GM23338 (cell line): ENCODE data around the gene FREY1. TPM values are rescaled to one million over a fixed set of nuclear protein-coding genes. Genes with fewer than 3 reads are reported as not detected.
A peak's percentile ranks its signal among the peaks of the same experiment; 100 is the strongest.

Experiments used
- ATAC-seq: fragments of 200-7000 bp; cut with Tn5 transposase; 3 replicates; pipeline ENCODE4 v1.9.1; 2020
- DNase-seq: peaks from one replicate; pipeline ENCODE4 v3.0.0-alpha.2; 2015; ENCODE audit warnings: low spot score
- H2AFZ ChIP-seq: fragments of 200-600 bp; sonication (generic); 2 replicates; pipeline ENCODE4 v1.8.0; 2016; ENCODE audit warnings: antibody characterized with exemption, mild to moderate bottlenecking, moderate library complexity
- H3F3A ChIP-seq: fragments of 200-600 bp; sonication (generic); replicated peaks from 2 replicates; pipeline ENCODE4 v1.8.0; 2017; ENCODE audit warnings: antibody characterized with exemption, mixed run types, low read depth
- H3K27ac ChIP-seq: fragments of 200-600 bp; sonication (generic); 2 replicates; pipeline ENCODE4 v1.6.1; 2016; ENCODE audit warnings: low read depth
- H3K27me3 ChIP-seq: fragments of 200-600 bp; sonication (generic); 2 replicates; pipeline ENCODE4 v1.8.0; 2016; ENCODE audit warnings: mild to moderate bottlenecking, mixed run types, moderate library complexity; ENCODE audit not compliant: insufficient read depth
- H3K36me3 ChIP-seq: fragments of 200-600 bp; sonication (generic); 2 replicates; pipeline ENCODE4 v1.8.0; 2016; ENCODE audit warnings: mild to moderate bottlenecking; ENCODE audit not compliant: insufficient read depth
- H3K4me1 ChIP-seq: fragments of 200-600 bp; sonication (generic); 2 replicates; pipeline ENCODE4 v1.8.0; 2016; ENCODE audit warnings: mild to moderate bottlenecking, moderate library complexity; ENCODE audit not compliant: insufficient read depth
- H3K4me2 ChIP-seq: fragments of 200-600 bp; sonication (generic); 2 replicates; pipeline ENCODE4 v1.7.1; 2017; ENCODE audit warnings: mixed run types
- H3K4me3 ChIP-seq: fragments of 200-600 bp; sonication (generic); 2 replicates; pipeline ENCODE4 v1.6.1; 2016; ENCODE audit warnings: mixed run types
- H3K79me2 ChIP-seq: fragments of 200-600 bp; sonication (generic); replicated peaks from 2 replicates; pipeline ENCODE4 v1.8.0; 2017; ENCODE audit warnings: mild to moderate bottlenecking; ENCODE audit not compliant: insufficient read depth
- H3K9me2 ChIP-seq: fragments of 200-600 bp; sonication (generic); 2 replicates; pipeline ENCODE4 v1.8.0; 2017; ENCODE audit not compliant: insufficient read depth
- H4K20me1 ChIP-seq: fragments of 200-600 bp; sonication (generic); replicated peaks from 2 replicates; pipeline ENCODE4 v1.8.0; 2017; ENCODE audit warnings: mild to moderate bottlenecking; ENCODE audit not compliant: insufficient read depth
- H3K27ac Mint-ChIP-seq: 2 replicates; pipeline ENCODE4 v1.8.0; 2020; ENCODE audit warnings: inconsistent platforms, mild to moderate bottlenecking, moderate library complexity, mixed read lengths
- H3K27me3 Mint-ChIP-seq: 3 replicates; pipeline ENCODE4 v1.8.0; 2022; ENCODE audit warnings: low read depth, mild to moderate bottlenecking, moderate library complexity, mixed read lengths, inconsistent platforms; ENCODE audit not compliant: insufficient read depth, poor library complexity
- H3K36me3 Mint-ChIP-seq: 3 replicates; pipeline ENCODE4 v1.8.0; 2021; ENCODE audit warnings: low read depth, mild to moderate bottlenecking, inconsistent platforms, moderate library complexity, mixed read lengths
- H3K4me1 Mint-ChIP-seq: 3 replicates; pipeline ENCODE4 v1.8.0; 2020; ENCODE audit warnings: mild to moderate bottlenecking, inconsistent platforms, mixed read lengths
- H3K4me3 Mint-ChIP-seq: 3 replicates; pipeline ENCODE4 v1.8.0; 2021; ENCODE audit warnings: moderate library complexity, mild to moderate bottlenecking, inconsistent platforms, mixed read lengths
- H3K9me3 Mint-ChIP-seq: 3 replicates; pipeline ENCODE4 v1.8.0; 2020; ENCODE audit warnings: moderate library complexity, mild to moderate bottlenecking, inconsistent platforms, mixed read lengths
- CREB1 ChIP-seq: fragments of 250-450 bp; sonication (Bioruptor Pico); IDR thresholded peaks from 2 replicates; pipeline ENCODE4 v1.5.0; 2020; ENCODE audit warnings: low read depth, mild to moderate bottlenecking, moderate library complexity
- EZH2 ChIP-seq: fragments of 200-600 bp; sonication (generic); IDR thresholded peaks from one replicate; pipeline ENCODE4 v1.8.0; 2017; ENCODE audit warnings: antibody characterized with exemption, mild to moderate bottlenecking, low read depth; ENCODE audit not compliant: unreplicated experiment
- NANOG ChIP-seq: IDR thresholded peaks from 2 replicates; pipeline ENCODE4 v1.6.1; 2016; ENCODE audit warnings: antibody characterized with exemption, borderline replicate concordance
- STAT1 ChIP-seq: IDR thresholded peaks from one replicate; pipeline ENCODE4 v1.6.1; 2016; ENCODE audit warnings: antibody characterized with exemption; ENCODE audit not compliant: unreplicated experiment
- polyA plus RNA-seq: library from polyadenylated mRNA; unstranded; fragments of >200 nt; fragmentation: Nextera tagmentation; extraction: Ambion mirVana; gene quantifications from 2 replicates; pipeline ENCODE4 v1.2.1, GENCODE V29; 2016
- total RNA-seq: library from RNA; depleted of rRNA; stranded (reverse); fragments of >200 nt; shearing (Covaris generic); gene quantifications from 2 replicates; pipeline ENCODE4 v1.2.3, GENCODE V29; 2014
- TF ChIP-seq, protein P1 (sequence below): fragments of 250-450 bp; sonication (Bioruptor Pico); IDR thresholded peaks from 2 replicates; pipeline ENCODE4 v1.5.0; 2020; ENCODE audit warnings: mild to moderate bottlenecking, moderate library complexity
- TF ChIP-seq, protein P2 (sequence below), 2 experiments: fragments of 200-600 bp in 1 of 2; sonication (generic) in 1 of 2; conservative IDR thresholded peaks; 2 replicates each; pipeline versions ENCODE4 v1.5.1 to v1.6.1; 2016 to 2017; ENCODE audit warnings: antibody characterized with exemption in 2 of 2, low read depth in 2 of 2, mild to moderate bottlenecking in 2 of 2, moderate library complexity in 1 of 2
- TF ChIP-seq, protein P3 (sequence below): IDR thresholded peaks from one replicate; pipeline ENCODE4 v1.6.1; 2018; ENCODE audit warnings: antibody characterized with exemption; ENCODE audit not compliant: unreplicated experiment
- TF ChIP-seq, protein P4 (sequence below): IDR thresholded peaks from 2 replicates; pipeline ENCODE4 v1.6.1; 2016; ENCODE audit warnings: antibody characterized with exemption

Gene FREY1
- total and polyA plus RNA-seq, 2 experiments from 2014 or later = 1.1 TPM; not detected in 1

DNA sequence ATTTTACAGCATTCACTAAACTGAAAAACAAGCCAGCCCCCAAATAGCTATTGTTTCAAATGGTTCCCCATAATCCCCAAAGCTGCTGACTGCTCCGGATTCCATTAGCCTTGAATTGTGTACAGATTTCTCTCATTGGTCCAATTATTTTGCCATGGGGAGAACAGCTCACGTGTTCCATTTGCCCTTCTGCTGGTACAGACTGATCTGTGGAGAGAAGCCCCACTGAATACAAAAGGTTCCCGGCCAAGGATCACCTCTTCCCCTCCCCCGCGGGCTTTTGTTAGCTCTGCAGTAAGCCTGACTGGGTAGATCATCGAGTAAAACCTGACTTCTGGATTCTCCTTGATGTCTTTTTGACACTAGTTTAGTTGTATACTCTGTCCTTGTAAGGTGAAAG is 30.7 kb downstream of the FREY1 start:
- no peak overlapping the region for H3K27ac Mint-ChIP-seq
- peak; percentile 68 for DNase-seq
- no peaks in the 10 kb centered on the region for H3K79me2 ChIP-seq

More for the DNA sequence above, 30.7 kb downstream of the FREY1 start:
- no peak overlapping the region for H2AFZ ChIP-seq
- H3K4me1 Mint-ChIP-seq = peaks cover 27% of the 10 kb centered on the region
- no peaks in the 10 kb centered on the region for H3K36me3 ChIP-seq
- H3K9me2 ChIP-seq = no peaks in the 10 kb centered on the region
- peaks cover under 1% of the 10 kb centered on the region; the same call in 1 of the 3 replicates for H3K36me3 Mint-ChIP-seq
- H3K27me3 ChIP-seq = no peaks in the 10 kb centered on the region
- H3K4me1 ChIP-seq = peaks cover 19% of the 10 kb centered on the region
- peaks cover 4% of the 10 kb centered on the region; the same call in 1 of the 2 replicates for H3F3A ChIP-seq
- peak; percentile 62 for ATAC-seq
- no peak overlapping the region for H3K4me3 Mint-ChIP-seq
- H4K20me1 ChIP-seq = no peaks in the 10 kb centered on the region
- peaks cover 6% of the 10 kb centered on the region for H3K27me3 Mint-ChIP-seq
- no peak overlapping the region for H3K4me3 ChIP-seq
- no peak overlapping the region for H3K27ac ChIP-seq
- H3K9me3 Mint-ChIP-seq = no peaks in the 10 kb centered on the region
- no peak for TF ChIP-seq CREB1 (CRISPR knock-in tag)
- TF ChIP-seq NANOG = no peak
- TF ChIP-seq STAT1 = no peak
- TF ChIP-seq, protein P1, sequence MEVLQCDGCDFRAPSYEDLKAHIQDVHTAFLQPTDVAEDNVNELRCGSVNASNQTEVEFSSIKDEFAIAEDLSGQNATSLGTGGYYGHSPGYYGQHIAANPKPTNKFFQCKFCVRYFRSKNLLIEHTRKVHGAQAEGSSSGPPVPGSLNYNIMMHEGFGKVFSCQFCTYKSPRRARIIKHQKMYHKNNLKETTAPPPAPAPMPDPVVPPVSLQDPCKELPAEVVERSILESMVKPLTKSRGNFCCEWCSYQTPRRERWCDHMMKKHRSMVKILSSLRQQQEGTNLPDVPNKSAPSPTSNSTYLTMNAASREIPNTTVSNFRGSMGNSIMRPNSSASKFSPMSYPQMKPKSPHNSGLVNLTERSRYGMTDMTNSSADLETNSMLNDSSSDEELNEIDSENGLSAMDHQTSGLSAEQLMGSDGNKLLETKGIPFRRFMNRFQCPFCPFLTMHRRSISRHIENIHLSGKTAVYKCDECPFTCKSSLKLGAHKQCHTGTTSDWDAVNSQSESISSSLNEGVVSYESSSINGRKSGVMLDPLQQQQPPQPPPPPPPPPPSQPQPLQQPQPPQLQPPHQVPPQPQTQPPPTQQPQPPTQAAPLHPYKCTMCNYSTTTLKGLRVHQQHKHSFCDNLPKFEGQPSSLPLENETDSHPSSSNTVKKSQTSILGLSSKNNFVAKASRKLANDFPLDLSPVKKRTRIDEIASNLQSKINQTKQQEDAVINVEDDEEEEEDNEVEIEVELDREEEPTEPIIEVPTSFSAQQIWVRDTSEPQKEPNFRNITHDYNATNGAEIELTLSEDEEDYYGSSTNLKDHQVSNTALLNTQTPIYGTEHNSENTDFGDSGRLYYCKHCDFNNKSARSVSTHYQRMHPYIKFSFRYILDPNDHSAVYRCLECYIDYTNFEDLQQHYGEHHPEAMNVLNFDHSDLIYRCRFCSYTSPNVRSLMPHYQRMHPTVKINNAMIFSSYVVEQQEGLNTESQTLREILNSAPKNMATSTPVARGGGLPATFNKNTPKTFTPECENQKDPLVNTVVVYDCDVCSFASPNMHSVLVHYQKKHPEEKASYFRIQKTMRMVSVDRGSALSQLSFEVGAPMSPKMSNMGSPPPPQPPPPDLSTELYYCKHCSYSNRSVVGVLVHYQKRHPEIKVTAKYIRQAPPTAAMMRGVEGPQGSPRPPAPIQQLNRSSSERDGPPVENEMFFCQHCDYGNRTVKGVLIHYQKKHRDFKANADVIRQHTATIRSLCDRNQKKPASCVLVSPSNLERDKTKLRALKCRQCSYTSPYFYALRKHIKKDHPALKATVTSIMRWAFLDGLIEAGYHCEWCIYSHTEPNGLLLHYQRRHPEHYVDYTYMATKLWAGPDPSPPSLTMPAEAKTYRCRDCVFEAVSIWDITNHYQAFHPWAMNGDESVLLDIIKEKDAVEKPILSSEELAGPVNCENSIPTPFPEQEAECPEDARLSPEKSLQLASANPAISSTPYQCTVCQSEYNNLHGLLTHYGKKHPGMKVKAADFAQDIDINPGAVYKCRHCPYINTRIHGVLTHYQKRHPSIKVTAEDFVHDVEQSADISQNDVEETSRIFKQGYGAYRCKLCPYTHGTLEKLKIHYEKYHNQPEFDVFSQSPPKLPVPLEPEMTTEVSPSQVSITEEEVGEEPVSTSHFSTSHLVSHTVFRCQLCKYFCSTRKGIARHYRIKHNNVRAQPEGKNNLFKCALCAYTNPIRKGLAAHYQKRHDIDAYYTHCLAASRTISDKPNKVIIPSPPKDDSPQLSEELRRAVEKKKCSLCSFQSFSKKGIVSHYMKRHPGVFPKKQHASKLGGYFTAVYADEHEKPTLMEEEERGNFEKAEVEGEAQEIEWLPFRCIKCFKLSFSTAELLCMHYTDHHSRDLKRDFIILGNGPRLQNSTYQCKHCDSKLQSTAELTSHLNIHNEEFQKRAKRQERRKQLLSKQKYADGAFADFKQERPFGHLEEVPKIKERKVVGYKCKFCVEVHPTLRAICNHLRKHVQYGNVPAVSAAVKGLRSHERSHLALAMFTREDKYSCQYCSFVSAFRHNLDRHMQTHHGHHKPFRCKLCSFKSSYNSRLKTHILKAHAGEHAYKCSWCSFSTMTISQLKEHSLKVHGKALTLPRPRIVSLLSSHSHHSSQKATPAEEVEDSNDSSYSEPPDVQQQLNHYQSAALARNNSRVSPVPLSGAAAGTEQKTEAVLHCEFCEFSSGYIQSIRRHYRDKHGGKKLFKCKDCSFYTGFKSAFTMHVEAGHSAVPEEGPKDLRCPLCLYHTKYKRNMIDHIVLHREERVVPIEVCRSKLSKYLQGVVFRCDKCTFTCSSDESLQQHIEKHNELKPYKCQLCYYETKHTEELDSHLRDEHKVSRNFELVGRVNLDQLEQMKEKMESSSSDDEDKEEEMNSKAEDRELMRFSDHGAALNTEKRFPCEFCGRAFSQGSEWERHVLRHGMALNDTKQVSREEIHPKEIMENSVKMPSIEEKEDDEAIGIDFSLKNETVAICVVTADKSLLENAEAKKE (CRISPR knock-in tag) = no peak
- TF ChIP-seq, protein P2, sequence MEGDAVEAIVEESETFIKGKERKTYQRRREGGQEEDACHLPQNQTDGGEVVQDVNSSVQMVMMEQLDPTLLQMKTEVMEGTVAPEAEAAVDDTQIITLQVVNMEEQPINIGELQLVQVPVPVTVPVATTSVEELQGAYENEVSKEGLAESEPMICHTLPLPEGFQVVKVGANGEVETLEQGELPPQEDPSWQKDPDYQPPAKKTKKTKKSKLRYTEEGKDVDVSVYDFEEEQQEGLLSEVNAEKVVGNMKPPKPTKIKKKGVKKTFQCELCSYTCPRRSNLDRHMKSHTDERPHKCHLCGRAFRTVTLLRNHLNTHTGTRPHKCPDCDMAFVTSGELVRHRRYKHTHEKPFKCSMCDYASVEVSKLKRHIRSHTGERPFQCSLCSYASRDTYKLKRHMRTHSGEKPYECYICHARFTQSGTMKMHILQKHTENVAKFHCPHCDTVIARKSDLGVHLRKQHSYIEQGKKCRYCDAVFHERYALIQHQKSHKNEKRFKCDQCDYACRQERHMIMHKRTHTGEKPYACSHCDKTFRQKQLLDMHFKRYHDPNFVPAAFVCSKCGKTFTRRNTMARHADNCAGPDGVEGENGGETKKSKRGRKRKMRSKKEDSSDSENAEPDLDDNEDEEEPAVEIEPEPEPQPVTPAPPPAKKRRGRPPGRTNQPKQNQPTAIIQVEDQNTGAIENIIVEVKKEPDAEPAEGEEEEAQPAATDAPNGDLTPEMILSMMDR (conservative IDR thresholded peaks at IDR 0.05; ENCODE audit: low read depth in 2 of 2) = no peak
- TF ChIP-seq EZH2 = no peak
- TF ChIP-seq, protein P3, sequence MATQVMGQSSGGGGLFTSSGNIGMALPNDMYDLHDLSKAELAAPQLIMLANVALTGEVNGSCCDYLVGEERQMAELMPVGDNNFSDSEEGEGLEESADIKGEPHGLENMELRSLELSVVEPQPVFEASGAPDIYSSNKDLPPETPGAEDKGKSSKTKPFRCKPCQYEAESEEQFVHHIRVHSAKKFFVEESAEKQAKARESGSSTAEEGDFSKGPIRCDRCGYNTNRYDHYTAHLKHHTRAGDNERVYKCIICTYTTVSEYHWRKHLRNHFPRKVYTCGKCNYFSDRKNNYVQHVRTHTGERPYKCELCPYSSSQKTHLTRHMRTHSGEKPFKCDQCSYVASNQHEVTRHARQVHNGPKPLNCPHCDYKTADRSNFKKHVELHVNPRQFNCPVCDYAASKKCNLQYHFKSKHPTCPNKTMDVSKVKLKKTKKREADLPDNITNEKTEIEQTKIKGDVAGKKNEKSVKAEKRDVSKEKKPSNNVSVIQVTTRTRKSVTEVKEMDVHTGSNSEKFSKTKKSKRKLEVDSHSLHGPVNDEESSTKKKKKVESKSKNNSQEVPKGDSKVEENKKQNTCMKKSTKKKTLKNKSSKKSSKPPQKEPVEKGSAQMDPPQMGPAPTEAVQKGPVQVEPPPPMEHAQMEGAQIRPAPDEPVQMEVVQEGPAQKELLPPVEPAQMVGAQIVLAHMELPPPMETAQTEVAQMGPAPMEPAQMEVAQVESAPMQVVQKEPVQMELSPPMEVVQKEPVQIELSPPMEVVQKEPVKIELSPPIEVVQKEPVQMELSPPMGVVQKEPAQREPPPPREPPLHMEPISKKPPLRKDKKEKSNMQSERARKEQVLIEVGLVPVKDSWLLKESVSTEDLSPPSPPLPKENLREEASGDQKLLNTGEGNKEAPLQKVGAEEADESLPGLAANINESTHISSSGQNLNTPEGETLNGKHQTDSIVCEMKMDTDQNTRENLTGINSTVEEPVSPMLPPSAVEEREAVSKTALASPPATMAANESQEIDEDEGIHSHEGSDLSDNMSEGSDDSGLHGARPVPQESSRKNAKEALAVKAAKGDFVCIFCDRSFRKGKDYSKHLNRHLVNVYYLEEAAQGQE = no peak
- TF ChIP-seq, protein P4, sequence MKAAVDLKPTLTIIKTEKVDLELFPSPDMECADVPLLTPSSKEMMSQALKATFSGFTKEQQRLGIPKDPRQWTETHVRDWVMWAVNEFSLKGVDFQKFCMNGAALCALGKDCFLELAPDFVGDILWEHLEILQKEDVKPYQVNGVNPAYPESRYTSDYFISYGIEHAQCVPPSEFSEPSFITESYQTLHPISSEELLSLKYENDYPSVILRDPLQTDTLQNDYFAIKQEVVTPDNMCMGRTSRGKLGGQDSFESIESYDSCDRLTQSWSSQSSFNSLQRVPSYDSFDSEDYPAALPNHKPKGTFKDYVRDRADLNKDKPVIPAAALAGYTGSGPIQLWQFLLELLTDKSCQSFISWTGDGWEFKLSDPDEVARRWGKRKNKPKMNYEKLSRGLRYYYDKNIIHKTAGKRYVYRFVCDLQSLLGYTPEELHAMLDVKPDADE = no peak
- H3K4me2 ChIP-seq = peak overlapping the region; percentile 61
